Smooth muscle cell (in vitro differentiated cells): ENCODE results near the gene ABCA5. TPM values are rescaled to one million over a fixed set of nuclear protein-coding genes. Genes with fewer than 3 reads are reported as not detected.

Experiments used
- polyA plus RNA-seq: library from polyadenylated mRNA; unstranded; fragments of >200 nt; fragmentation: Nextera tagmentation; extraction: Ambion mirVana; gene quantifications from 2 replicates; pipeline ENCODE4 v1.2.1, GENCODE V29; 2016
- small RNA-seq: library from RNA; depleted of rRNA; stranded (forward); fragments of <200 nt; gene quantifications from one replicate; pipeline ENCODE3, GENCODE V24; 2014
- total RNA-seq: library from RNA; depleted of rRNA; stranded (reverse); fragments of >200 nt; gene quantifications from 2 replicates; pipeline ENCODE4 v1.2.3, GENCODE V29; 2014

Gene ABCA5
- total and polyA plus RNA-seq, 2 experiments from 2014 or later, result 2.2 to 11.3 TPM

Small RNA genes within 50 kb of the gene (small RNA-seq; reads per million reads assigned to genes)
- gene RF00561, result not detected
- not detected for gene SNRPGP4

Other genes starting within 250 kb of the ABCA5 start
- gene ABCA6, start 185.2 kb downstream of the ABCA5 start, total RNA-seq, result 0.04 TPM in 1 of 2 replicates, not detected in the other
- not detected in 2 replicates for gene ABCA6, start 185.2 kb downstream of the ABCA5 start, polyA plus RNA-seq
- gene ABCA10, start 98.3 kb downstream of the ABCA5 start, total RNA-seq, result not detected in 2 replicates
- gene ABCA10, start 98.3 kb downstream of the ABCA5 start, polyA plus RNA-seq, result not detected in 2 replicates
- 8.1 and 8.2 TPM in 2 replicates for gene MAP2K6, start 87.6 kb upstream of the ABCA5 start, total RNA-seq
- gene MAP2K6, start 87.6 kb upstream of the ABCA5 start, polyA plus RNA-seq, result 3.8 and 5.0 TPM in 2 replicates